SU-DHL-6 (cell line): ENCODE results near the gene WDR17.

Source experiments
- H2AFZ ChIP-seq: fragments of 200-600 bp; sonication (generic); 2 replicates; pipeline ENCODE4 v1.6.1; 2014; ENCODE audit warnings: low read depth, mild to moderate bottlenecking, moderate library complexity, mixed read lengths, antibody characterized with exemption, low read length; ENCODE audit not compliant: severe bottlenecking
- H3F3A ChIP-seq: fragments of 200-600 bp; shearing (Covaris generic); 2 replicates; pipeline ENCODE4 v1.6.0; 2016; ENCODE audit warnings: antibody characterized with exemption, mild to moderate bottlenecking; ENCODE audit not compliant: insufficient read depth
- H3K27ac ChIP-seq: fragments of 200-600 bp; sonication (generic); 2 replicates; pipeline ENCODE4 v1.5.1; 2016; ENCODE audit warnings: low read depth, mild to moderate bottlenecking, low read length, moderate library complexity, mixed read lengths
- H3K27me3 ChIP-seq: fragments of 200-600 bp; sonication (generic), shearing (Covaris generic); 2 replicates; pipeline ENCODE4 v1.6.0; 2014; ENCODE audit warnings: mild to moderate bottlenecking, low read length
- H3K36me3 ChIP-seq: fragments of 200-600 bp; sonication (generic); 2 replicates; pipeline ENCODE4 v1.6.1; 2014; ENCODE audit warnings: mild to moderate bottlenecking, low read length, mixed read lengths
- H3K4me2 ChIP-seq: fragments of 300-600, 200-600 bp; shearing (Covaris generic), sonication (generic); 2 replicates; pipeline ENCODE4 v1.6.0; 2014; ENCODE audit warnings: low read length, low read depth, mild to moderate bottlenecking; ENCODE audit not compliant: poor library complexity, severe bottlenecking
- H3K4me3 ChIP-seq: fragments of 200-600 bp; sonication (generic); 2 replicates; pipeline ENCODE4 v1.5.1; 2014; ENCODE audit warnings: antibody characterized with exemption, low read length, mild to moderate bottlenecking, mixed read lengths; ENCODE audit not compliant: insufficient read depth, poor library complexity, severe bottlenecking
- H3K79me2 ChIP-seq: fragments of 200-600 bp; sonication (generic); 2 replicates; pipeline ENCODE4 v1.6.1; 2014; ENCODE audit warnings: mild to moderate bottlenecking, low read length, moderate library complexity; ENCODE audit not compliant: insufficient read depth
- H3K9ac ChIP-seq: fragments of 200-600 bp; sonication (generic); 2 replicates; pipeline ENCODE4 v1.7.0; 2014; ENCODE audit warnings: mild to moderate bottlenecking, low read length
- H3K9me2 ChIP-seq: fragments of 200-600 bp; sonication (generic); replicated peaks from 2 replicates; pipeline ENCODE4 v1.6.1; 2014; ENCODE audit warnings: low read length; ENCODE audit not compliant: insufficient read depth
- H3K9me3 ChIP-seq: fragments of 200-600 bp; sonication (generic); 2 replicates; pipeline ENCODE4 v1.6.1; 2014; ENCODE audit warnings: low read length, mixed read lengths; ENCODE audit not compliant: insufficient read depth
- H4K20me1 ChIP-seq: fragments of 200-600 bp; sonication (generic); 2 replicates; pipeline ENCODE4 v1.6.1; 2014; ENCODE audit warnings: low read depth, mild to moderate bottlenecking, antibody characterized with exemption, low read length, moderate library complexity, mixed read lengths
- EZH2phosphoT487 ChIP-seq: fragments of 200-600 bp; sonication (generic), shearing (Covaris generic); conservative IDR thresholded peaks from 2 replicates; pipeline ENCODE4 v1.6.1; 2018; ENCODE audit warnings: mild to moderate bottlenecking, antibody characterized with exemption, low read length, moderate library complexity, mixed read lengths
- TF ChIP-seq, protein P1 (sequence below): fragments of 200-600 bp; sonication (generic); IDR thresholded peaks from one replicate; pipeline ENCODE4 v1.5.1; 2017; ENCODE audit warnings: antibody characterized with exemption, mild to moderate bottlenecking, low read length, moderate library complexity; ENCODE audit not compliant: insufficient read depth, poor library complexity, severe bottlenecking

Gene WDR17

DNA sequence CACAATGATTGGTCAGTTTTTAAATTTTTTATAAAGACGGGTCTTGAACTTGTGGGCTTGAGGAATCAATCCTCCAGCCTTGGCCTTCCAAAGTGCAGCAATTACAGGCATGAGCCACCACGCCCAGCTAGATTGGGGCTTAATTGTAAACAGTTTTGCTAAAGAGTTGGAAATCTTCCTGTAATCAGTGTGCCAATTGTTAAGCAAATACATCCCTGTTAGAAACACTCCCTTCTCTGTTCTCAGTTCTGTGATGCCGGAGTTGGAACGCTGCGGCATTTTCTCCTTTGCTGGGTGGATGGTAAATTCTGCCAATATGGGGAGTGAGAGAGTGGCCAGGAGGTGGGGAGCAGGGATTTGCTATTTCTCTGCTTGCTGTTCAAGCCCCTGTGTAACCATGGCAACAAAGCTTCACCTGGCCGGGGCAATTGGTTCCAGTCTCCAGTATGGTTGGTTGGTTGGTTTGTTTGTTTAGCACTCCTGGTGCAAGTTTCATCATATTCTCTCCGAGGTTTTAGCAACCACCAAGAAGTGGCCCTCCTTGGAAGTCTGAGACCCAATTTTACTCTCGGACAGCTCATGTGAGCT, 132.8 kb downstream of the WDR17 start:
- Histone ChIP-seq H3K27ac (no peak overlapping the region), H4K20me1 (no peaks in the 10 kb centered on the region), H3K4me3 (no peak overlapping the region), H3F3A (no peaks in the 10 kb centered on the region), H3K27me3 (no peaks in the 10 kb centered on the region), H2AFZ (no peak overlapping the region), H3K36me3 (no peaks in the 10 kb centered on the region), H3K9me2 (no peaks in the 10 kb centered on the region), H3K4me2 (no peak overlapping the region), H3K79me2 (no peaks in the 10 kb centered on the region), H3K9ac (no peak overlapping the region), H3K9me3 (no peaks in the 10 kb centered on the region)
- TF ChIP-seq EZH2phosphoT487: no peak
- TF ChIP-seq, protein P1, sequence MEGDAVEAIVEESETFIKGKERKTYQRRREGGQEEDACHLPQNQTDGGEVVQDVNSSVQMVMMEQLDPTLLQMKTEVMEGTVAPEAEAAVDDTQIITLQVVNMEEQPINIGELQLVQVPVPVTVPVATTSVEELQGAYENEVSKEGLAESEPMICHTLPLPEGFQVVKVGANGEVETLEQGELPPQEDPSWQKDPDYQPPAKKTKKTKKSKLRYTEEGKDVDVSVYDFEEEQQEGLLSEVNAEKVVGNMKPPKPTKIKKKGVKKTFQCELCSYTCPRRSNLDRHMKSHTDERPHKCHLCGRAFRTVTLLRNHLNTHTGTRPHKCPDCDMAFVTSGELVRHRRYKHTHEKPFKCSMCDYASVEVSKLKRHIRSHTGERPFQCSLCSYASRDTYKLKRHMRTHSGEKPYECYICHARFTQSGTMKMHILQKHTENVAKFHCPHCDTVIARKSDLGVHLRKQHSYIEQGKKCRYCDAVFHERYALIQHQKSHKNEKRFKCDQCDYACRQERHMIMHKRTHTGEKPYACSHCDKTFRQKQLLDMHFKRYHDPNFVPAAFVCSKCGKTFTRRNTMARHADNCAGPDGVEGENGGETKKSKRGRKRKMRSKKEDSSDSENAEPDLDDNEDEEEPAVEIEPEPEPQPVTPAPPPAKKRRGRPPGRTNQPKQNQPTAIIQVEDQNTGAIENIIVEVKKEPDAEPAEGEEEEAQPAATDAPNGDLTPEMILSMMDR: no peak

DNA sequence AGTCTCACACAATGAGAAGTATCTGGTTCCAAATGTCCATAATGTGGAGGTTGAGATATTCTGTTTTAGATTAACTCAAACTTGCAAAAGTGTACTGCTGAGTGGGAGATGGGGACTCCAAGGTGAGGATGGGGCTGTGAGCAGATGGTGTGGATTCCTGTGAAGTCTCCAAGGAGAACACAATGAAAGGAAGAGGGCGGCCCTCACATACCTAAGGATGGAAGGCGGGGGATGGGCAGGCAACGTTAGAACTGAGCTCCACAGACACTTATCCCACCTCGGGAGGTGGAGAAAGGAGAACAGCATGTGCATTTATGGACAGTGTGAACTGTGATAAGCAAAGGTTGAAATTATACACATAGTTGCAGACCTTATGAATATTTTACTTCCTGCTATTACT, 139.7 kb downstream of the WDR17 start:
- H4K20me1 ChIP-seq: no peaks in the 10 kb centered on the region
- H3K4me2 ChIP-seq: no peak overlapping the region
- no peaks in the 10 kb centered on the region for H3F3A ChIP-seq
- H3K4me3 ChIP-seq: no peak overlapping the region
- no peaks in the 10 kb centered on the region for H3K27me3 ChIP-seq
- H3K79me2 ChIP-seq: no peaks in the 10 kb centered on the region
- TF ChIP-seq, protein P1: no peak
- TF ChIP-seq EZH2phosphoT487: no peak
- no peak overlapping the region for H3K27ac ChIP-seq
- no peaks in the 10 kb centered on the region for H3K36me3 ChIP-seq
- H3K9ac ChIP-seq: no peak overlapping the region
- H2AFZ ChIP-seq: no peak overlapping the region
- no peaks in the 10 kb centered on the region for H3K9me3 ChIP-seq
- no peaks in the 10 kb centered on the region for H3K9me2 ChIP-seq

DNA sequence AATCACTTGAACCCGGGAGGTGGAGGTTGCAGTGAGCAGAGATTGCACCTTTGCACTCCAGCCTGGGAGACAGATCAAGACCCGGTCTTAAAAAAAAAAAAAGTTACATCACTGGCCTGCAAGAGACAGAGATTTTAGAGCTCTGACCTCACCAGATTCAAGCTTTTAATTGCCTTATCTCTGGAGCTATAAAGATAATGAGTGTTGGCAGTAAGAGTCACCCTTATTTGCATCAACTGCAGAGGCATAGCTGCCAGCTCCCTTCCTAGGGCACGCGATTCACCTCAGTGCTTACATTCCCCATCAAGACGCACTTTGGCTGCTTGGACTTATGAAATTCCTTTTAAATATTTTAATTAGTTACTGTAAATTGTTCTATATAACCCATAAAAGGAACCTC, 142.2 kb downstream of the WDR17 start:
- no peak overlapping the region for H3K4me3 ChIP-seq
- no peak overlapping the region for H3K9ac ChIP-seq
- no peak overlapping the region for H2AFZ ChIP-seq
- no peak overlapping the region for H3K4me2 ChIP-seq
- no peak overlapping the region for H3K27ac ChIP-seq
- no peaks in the 10 kb centered on the region for H3F3A ChIP-seq
- no peaks in the 10 kb centered on the region for H3K36me3 ChIP-seq
- no peaks in the 10 kb centered on the region for H3K9me3 ChIP-seq
- no peaks in the 10 kb centered on the region for H3K79me2 ChIP-seq
- TF ChIP-seq EZH2phosphoT487: no peak
- TF ChIP-seq, protein P1: no peak
- H3K9me2 ChIP-seq: no peaks in the 10 kb centered on the region
- no peaks in the 10 kb centered on the region for H3K27me3 ChIP-seq
- no peaks in the 10 kb centered on the region for H4K20me1 ChIP-seq
